CD4-positive, alpha-beta T cell treated with Interleukin-15 for 4 hours (primary cell): ENCODE data around the gene STAT5B.
"Not testable (repeated sequence)": the region's sequence is repeated elsewhere in the genome, so short reads cannot be mapped to it uniquely, and the experiment has no call there.

Experiments used
- DNase-seq: peaks from one replicate; pipeline ENCODE4 v3.0.0-alpha.2; 2020; ENCODE audit warnings: low spot score

STAT5B gene

DNA sequence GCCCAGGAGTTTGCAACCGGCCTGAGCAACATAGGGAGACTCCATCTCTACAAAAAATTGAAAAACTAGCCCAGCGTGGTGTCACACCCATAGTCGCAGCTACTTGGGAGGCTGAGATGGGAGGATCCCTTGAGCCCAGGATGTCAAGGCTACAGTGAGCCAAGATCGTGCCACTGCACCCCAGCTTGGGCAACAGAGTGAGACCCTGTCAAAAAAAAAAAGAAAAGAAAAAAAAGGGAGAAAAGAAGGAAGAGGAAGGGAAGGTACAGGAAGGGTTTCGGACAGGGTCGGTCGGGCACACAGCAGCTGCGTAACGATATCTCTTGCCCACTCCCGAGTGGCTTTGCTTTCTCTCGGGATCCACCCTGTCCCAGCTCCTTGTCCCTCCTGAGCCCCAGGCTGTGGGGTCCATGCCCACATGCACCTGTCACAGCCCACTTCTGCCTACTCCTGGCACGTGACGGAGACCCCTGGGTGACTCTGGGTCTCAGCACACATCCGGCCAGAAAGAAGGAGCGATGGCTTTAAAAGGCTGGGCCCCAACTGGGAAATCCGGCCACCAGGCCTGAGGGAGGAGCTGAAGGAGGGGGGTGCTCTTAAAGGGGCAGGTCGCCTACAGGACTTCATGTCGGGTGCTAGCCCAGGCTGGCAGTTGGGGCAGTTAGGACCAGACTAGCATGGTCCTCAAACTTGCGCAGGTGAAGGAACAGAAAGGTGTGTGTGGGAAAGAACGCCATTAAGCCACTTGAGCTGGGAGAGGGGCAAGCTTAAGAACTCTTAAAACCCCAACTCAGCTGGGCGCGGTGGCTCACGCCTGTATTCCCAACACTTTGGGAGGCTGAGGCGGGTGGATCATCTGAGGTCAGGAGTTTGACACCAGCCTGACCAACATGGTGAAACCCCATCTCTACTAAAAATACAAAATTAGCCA is 82.0 kb downstream of the STAT5B start, which contains the start of gene GHDC:
TSS of gene GHDC (minus strand) at position 526 of the 931 bp plus-strand sequence. CDS start 913 bp downstream, outside the sequence.
- peak; percentile 82 for DNase-seq

DNA sequence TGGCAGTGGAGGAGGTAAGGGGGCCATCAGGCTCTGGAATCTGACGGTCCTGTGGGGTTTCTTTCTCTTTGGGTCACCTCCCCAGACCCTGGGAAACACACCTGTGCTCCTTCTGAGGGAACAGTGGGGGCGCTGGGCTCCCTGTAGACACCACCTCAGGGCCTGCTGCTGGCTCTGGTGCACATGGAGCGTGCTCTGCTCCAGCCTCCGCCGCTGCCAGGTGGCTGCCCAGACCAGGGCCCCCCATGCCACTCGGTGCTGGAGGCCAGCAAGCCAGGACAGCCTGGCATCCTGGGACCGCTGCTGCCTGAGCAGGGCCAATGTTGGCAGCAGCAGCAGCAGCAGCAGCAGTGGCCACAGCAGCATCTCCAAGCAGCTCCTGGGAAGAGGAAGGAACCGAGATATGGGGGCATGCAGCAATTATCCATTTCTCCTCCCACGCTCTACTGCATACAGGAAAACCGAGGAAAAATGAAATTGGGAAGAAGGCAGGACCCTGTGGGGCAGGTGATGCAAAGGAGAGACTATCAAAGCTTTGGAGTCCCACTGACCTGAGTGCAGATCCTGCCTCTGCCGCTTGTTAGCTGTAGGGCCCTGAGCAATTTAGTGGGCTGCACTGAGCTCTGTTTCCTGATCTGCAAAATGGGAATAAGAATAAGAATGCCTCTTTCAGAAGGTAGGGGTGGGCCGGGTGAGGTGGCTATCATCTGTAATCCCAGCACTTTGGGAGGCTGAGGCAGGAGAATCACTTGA is 82.8 kb downstream of the STAT5B start:
- no peak for DNase-seq

DNA sequence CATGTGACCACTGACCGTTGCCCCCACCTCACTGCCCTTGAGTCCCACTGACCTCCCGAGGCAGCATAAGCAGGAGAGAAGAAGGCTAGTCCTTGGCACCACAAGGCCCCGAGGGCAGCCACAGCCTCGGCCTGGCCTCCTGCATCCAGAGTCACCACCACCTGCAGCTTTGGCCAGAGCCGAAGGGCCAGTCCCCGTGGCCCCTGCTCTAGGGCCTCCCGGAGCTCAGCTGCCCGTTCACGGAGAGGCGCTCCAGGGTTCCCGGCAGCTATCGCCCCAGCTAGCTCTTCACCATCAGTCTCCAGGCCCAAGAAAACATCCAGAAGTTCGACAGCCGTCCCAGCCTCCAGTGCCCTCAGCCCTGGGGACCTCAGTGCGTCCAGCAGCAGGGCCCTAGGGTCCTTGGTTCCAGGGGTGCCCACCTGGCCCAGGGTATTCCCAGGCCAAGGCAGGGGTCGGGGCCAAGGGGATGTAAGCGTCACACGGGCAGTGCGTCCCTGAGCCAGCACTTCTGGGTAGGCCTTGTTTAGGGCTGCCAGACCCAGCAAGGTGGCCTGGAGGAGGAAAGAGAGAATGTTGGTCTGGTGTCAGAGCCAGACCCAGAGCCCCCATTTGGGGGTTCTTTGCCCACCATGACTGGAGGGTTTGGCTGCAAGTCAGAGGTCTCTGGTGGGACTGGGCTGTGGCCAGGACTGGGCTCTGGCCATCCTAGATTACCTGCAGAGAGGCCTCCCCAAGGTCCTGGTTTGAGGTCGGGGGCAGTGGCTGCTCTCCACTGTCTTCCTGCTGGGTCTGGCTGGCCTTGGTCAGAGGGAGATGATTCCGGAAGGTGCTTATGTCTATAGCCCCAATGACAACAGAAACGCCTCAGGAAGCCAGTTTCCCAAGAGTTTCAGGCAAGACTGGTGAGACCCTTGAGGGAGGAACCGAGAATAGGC is 83.7 kb downstream of the STAT5B start:
- no peak for DNase-seq

DNA sequence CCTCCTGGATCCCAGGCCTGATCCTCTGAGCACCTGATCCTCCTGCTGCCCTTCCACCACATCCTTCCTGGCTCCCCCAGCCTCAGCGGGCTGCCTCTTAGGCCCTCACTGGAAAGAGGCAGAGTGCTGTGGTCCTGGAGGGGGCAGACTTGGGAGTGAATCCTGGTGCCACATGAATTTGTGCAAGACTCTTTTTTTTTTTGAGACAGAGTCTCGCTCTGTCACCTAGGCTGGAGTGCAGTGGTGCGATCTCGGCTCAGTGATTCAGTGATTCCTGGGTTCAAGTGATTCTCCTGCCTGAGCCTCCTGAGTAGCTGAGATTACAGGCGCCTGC is 84.9 kb downstream of the STAT5B start:
- DNase-seq = no peak

DNA sequence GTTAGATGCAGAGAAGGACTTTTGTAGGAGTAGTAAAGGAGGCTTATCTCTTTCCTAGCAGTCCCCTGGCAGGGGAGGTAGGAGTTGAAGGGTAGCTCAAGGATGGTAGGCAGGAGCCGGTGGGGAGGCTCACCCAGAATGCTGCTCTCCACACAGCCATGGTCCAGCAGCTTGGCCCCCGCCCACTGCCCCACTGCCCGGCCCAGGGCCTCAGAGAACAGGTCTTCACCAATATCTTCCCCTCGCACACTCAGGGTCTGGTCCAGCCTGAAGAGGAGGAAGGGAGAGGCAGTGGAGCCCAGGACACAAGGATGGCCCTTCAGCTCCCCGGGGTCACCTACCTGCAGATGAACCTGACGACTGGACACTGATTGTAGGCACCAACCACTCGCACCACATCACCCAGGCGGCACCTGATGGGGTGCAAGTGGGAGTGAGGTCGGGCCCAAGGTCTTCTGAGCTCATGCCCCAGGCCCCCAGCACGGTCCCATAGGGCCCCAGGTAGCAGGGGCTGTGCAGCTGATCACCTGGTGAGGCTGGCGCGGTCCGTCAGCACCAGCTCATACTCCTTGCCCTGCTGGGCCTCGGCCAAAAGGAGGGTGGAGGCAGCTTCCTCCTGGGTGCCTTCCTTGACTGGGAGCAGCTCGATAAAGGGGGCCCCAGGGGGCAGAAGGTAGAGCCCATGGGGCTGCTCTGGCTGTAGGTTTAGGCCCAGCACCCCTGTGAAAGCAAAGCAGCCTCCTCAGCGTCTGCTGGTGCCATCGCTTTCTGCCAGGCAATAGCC is 85.5 kb downstream of the STAT5B start:
- no peak for DNase-seq

DNA sequence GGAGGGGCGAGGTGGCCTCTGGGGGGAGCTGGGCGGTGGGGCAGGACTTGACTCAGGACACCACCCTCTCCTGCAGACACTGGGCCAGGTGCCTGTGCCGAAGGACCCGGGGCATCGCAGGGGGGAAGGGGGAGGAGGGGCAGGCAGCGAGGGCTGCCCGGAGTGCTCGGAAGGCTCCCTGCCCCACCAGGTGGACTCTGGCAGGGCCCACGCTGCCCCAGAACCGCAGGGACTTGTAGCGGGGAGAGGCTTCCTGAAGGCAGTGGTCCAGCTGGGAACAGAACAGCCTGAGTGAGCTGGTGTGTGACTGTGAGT is 86.6 kb downstream of the STAT5B start:
- DNase-seq = no peak

DNA sequence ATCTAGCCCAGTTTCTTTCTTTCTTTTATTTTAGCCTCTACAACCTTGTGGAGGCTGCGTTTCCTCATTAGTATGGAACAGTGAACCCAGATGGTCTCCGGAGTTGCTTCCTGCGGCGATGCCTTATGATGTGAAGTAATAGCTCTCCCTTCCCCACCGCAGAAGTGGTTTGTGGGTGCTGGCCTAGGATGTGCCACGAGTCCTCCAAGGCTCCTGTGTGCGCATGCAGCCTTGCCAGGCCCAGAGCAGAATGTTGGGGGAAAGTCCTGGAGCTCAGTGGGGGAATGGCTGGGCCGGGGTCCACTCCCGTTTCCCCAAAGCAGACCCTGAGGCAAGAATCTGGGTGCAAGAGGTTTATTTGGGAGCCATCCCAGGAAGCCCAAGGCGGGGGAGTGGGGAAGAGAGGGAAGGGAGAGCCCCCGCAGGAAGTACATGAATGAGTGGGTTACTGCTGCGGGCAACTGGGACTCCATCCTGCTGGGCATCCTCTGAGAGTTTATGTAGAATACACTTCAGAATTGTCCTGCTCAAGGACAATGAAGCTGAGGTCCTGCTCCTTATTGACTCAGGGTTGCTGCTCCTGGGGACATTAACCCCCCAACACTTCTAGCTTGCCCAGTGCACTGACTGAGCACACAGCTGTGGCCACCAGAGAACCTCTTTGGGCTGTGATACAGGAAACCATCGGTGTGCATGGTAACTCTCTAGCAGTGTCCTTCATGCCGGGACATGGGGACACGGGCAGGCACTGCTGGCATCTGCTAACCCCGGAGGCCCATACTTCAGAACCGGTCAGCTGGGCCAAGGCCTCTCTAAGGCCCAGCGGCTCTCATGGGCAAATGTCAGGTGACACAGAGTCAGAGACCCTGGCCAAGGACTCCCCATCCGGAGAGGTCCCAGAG is 87.2 kb downstream of the STAT5B start:
- DNase-seq = no peak

DNA sequence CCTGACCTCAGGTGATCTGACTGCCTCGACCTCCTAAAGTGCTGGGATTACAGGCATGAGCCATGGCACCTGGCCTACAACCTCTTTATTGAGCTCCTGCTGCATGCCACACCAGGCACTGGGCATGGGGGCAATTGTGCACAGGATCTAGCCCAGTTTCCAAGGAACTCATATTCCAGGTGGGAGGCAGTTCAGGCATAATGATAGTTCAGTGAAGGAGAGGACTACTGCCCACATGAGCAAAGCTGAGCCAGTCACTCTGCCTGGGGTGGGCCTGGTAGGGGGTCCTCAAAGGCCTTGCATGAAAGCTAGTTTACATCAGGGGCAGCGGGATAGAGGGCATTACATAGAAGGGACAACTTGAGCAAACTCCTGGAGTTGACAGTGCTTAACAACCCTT is 88.4 kb downstream of the STAT5B start:
- no peak for DNase-seq

DNA sequence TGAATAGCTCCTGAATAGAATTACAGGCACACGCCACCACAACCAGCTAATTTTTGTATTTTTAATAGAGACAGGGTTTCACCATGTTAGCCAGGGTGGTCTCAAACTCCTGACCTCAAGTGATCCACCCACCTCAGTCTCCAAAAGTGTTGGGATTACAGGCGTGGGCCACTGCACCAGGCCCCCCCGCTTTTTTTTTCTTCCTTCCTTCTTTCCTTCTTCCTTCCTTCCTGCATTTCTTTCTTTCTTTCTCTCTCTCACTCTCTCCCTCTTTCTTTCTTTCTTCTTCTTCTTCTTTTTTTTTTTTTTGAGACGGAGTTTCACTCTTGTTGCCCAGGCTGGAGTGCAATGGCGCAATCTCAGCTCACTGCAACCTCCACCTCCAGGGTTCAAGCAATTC is 90.0 kb downstream of the STAT5B start:
- DNase-seq = not testable (repeated sequence)

DNA sequence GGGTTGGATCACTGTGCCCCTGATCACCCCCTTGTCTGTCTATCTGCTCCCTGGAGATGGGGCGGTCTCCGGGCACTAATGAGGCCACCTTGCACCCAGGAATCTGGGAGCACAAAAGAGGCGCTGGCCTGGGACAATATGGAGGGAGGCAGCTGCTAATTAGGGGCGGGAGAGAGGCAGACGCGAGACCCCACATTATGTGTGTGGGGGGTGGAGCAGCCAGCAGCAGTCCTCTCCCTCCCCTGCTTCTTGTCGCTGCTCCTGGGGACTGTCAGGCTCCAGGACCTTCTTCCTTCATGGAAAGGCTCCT is 90.6 kb downstream of the STAT5B start:
- no peak for DNase-seq

DNA sequence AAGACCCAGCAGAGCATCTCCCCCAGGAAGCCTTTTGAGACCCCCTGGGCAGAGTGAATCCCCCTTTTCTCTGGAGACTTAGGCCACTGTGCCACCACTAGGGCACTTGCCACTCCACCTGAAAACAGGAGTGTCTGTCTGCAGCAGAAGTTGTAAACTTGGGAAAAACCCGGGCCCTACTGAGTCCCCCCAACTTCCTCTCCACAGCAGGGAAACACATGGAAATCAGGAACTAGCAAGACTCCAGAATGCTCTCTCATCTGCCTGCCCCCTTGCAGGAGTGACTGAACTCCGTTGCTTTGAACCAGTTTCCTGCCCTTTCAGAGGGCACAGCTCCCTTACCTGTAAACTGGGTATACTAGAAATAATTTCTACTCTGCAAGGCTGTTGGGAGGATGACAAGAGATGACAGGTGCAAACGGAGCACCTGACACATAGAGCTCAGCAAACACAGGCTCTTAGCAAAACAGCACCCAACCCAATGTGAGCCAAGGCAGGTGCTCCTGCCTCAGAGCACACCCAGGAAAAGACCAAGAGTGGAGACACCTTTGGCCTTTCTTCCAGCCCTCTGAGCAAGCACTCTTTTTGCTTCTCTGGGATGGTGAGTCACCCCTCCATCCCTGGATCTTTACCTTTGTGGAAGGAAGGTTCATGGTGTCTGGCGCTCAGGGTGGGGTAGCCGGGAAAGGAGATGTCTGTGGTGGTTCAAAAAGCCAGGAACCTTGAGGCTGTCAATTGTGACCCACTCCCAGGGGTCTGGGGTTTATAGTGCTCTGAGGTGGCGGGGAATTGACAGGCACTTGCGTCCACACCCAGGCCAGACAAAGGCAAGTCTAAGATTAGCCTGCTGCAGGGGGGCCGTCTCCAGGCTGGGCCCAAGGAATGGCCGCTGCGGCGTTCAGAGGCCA is 91.2 kb downstream of the STAT5B start, which contains the start of gene HCRT:
TSS of gene HCRT (minus strand) at position 740 of the 908 bp plus-strand sequence. CDS start at position 653, 87 bp downstream.
- no peak for DNase-seq

DNA sequence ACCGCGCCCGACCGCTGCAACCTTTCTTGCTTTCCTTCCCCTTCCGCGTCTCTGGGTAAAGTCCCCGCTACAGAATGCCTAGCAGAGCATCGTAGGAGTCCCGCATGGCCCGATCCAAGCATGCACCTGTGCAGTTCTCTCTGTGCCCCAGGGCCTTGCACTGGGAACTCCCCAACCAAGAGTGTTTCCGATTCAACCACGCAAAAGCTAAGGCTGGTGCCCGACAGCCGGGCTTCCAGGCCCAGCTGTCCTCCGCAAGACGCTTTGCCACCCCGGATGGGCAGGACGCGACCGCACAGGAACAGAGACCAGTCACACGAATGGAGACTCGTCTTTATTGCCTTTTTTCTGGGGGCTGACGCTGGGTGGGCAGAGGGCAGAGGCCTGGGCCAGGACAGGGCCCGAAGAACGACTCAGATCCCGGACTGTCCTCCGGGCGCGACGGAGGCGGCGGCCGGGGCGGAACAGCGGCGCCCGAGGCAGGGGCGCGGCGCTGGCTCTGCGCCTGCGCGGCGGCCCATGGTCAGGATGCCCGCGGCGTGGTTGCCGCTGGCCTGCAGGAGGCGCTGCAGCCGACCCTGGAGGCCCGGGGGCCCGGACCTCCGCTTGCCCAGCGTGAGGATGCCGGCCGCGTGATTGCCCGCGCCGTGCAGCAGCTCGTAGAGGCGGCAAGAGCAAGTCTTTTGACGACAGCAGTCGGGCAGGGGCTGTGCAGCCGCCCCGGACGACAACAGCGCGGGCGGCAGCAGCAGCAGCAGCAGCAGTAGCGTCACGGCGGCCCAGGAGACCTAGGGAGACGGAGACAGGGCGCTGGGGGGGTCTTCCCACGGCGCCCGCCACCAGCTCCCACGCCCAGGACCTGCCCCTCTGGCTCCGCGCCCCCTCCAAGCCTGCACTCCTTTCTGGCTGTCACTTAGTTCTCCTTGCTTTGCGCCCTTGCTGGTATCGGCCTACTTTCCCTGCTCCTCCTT is 92.2 kb downstream of the STAT5B start:
- peak; percentile 75 for DNase-seq

DNA sequence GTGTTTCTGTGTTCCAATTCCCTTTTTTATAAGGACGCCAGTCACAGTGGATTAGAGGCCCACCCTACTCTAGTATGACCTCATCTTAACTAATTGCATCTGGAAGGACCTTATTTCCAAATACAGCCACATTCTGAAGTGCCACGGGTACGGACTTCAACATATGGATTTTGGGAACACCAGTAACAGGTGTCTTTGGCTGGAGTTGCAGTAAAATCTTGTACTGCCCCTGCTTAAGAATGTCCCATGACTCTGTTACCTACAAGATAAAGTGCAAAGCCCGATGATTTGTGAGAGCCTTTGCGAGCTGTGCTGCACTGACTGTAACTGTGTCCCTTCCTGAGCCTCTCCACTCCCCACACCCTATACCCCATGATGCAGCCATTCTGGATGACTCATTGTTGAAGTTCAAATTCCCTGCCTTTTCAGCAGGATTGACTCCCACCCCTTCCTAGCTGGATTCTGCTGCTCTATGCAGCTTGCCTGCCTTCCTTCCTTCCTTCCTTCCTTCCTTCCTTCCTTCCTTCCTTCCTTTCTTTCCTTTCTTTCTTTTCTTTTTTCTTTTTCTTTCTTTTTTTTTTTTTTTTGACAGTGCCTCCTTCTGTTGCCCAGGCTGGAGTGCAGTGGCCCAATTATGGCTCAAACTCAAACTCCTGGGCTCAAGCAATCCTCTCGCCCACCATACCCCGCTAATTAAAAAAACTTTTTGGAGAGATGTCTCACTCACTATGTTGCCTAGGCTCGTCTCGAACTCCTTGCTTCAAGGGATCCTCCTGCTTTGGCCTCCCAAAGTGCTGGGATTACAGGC is 93.1 kb downstream of the STAT5B start:
- no peak for DNase-seq

DNA sequence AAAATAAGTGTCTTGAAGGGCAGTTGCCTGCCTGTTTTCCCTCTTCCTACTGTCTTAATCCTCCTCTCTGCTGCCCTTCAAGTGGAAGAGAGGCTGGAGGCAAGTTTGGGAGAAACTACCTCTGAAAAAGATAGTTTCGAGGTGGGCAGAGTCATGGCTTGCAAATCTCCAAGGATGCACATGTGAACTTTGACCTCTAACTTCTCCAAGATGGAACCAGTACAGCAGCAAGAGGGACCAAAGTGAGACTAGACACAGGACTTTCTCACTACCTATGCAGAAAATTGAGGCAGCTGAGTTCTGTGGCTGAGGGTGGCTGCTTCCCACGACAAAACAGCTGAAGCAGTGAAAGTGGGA is 94.4 kb downstream of the STAT5B start:
- no peak for DNase-seq

DNA sequence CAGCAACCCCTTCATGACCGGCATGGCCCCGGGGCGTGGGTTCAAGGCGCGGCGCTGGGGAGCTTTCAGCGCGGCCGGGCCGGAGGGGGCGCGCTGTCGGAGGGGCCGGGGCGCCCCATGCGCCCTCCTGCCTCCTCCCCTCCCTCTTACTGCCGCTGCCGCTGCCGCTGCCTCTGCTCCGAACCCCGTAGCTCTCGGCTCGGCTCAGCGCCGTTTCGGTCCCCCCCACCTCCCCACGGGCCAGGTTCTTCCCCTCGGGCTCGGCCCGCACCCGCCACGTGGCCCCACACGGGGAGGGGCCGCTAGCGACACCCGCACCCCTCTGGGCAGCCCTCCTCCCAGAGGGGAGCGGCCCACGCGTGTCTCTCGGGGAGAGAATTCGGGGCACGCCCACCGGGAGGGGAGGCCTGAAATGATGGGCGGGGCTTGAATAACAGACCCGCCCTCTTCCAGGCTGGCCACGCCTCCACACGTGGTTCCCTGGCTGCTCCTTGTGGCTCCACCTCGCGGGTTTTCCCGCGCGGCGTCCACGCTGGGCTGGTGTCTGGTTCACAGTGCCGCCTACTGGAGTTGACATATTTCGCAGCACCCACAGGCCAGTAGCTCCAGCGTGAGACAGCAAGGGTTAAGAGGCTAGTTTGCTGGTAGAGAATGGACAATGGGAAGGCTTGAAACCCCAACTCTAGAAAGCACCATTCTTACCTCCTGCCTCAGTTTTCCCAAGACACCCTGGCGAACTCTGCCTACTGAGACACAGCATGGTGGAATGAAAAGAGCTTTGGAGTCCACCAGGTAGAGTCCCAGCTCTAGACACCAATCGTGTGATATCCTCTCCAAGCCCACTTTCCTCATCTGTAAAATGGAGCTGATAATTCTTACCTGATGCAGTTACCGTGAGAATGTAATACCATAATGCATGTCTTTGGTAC is 95.0 kb downstream of the STAT5B start, which contains the start of gene KCNH4:
TSS of gene KCNH4 (minus strand) at position 221 of the 929 bp plus-strand sequence. CDS start at position 24, 197 bp downstream.
- DNase-seq = peak; percentile 92

DNA sequence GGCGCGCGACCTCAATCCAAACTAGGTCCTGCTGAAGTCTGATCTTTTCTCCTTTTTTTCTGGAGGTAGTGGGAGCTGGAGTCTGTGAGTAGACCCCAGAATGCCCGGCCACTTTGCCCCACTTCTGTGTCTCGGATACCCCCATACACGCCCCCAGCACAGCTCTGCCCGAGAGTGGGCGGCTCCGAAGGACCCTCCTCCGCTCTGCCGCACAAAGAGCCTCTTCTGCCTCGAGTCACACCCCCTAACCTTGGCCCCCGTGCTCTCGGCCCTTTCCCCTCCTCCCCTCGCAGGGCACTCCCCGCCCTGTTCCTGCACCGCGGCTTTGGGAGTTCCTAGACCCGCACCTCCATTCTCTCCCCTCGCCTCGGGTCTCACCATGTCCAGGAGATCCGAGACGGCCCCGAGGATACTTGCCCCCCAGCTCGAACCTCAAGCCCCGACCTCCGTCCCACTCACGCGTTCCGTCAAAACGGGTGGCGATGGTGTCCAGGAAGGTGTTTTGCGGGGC is 95.7 kb downstream of the STAT5B start:
- no peak for DNase-seq
